T47D (cell line): ENCODE measurements around the gene SLC44A5.
"Not testable (repeated sequence)": the region's sequence is repeated elsewhere in the genome, so short reads cannot be mapped to it uniquely, and the experiment has no call there.

Experiments
- DNase-seq, 2 experiments: peaks; one replicate each; pipeline versions ENCODE4 v3.0.0 to v3.0.0-alpha.2; 2011 to 2012; ENCODE audit warnings: low read depth in 1 of 2, low spot score in 1 of 2
- JUND ChIP-seq: IDR thresholded peaks from 2 replicates; pipeline ENCODE4 v1.6.1; 2012; ENCODE audit warnings: low read depth
- in situ Hi-C: cut with HindIII; loops from 2 replicates; pipeline ENCODE4 v1.10.0; 2016; ENCODE audit warnings: low sequenced_read_pairs, low pct_unique_long_range_greater_than_20kb

The SLC44A5 gene

DNA sequence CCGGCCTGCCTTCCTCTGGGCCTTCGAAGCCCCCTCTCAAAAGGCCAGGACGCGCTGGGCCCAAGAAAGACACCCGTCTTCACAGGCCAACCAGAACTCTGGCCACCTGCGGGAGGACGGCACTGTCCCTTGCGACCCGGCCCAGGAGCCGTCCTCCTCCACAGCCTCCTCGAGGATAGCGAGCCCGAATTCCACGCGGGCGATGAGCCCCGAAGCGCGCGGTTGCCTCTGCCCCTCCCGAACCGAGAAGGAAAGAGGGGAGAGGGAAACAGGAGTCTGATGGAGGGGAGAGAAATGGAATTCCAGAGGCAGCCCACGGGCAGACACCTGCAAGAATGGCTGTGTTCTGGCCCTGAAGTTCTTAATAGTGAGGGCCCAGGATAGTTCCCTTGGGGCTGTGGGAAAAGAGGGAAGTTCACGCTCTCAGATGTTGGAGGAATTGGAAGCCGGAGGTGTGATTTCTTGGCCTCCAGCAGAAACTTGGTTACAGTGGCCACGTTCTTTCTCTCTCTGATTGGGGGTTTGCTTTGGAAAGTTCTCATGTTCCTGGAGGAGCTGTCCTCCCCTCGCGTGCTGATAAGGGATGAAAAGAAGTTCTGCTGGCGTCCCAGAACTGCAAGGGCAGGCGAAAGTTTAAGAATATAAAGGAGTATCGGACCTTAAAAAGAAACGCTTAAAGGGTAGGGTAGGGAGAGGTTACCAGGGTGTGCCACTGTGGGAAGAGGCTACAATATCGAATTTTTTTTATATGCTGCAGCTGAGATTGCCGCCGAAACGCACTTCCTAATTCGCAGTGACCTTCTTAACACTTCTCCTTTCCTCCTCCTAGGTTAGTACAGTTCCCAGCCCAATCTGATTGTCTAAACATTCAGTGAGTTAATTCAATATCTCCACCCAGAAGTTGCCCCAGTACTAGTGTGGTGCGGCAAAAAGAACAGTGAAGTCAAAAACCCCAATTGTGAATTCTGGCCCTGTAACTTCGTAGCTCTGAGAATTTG lies 5.8 kb upstream of the SLC44A5 start:
- TF ChIP-seq JUND, result no peak
- in situ Hi-C loops, result no loop called here
- no peak for DNase-seq

DNA sequence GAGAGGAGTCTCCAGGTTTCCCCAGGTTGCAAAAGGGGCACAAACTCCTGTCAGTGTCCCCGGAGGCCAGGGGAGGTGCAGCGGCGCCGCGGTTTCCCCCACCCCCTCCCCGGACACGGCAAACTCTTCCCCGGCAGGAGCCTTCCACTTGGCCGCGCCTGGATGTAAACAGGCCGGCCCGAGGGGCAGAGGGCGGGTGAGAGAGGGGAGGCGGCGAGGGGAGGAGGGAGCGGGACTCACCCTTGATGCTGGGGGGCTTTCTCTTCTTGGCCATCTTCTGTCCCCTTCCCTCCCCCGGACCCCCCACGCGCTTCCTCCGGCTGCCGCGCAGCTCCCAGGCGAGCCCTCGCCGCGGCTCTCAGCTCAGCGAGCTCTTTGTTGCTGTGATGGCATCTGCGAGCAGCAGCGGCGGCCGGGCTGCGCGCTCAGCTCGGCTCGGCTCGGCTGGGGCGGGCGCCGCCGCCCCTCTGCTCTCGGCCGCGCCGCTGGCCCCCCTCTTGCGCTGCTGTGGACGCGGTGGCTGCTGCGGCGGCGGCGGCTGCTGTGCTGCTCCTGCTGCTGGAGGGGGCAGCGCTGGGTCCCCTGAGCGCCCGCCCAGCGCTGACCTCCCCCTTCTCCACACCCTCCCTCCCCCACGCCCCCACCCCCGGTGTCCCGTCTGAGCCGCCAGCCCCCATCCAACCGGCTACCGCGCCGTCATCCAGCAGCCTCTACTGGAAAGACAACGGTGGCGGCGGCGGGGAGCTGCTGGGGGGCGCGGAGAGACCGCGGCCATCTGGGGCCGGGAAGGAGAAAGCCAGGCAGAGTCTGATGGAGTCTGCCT lies 4.9 kb upstream of the SLC44A5 start:
- TF ChIP-seq JUND, result no peak
- in situ Hi-C loops, result no loop called here
- DNase-seq, result peak; percentile 34 to 63

DNA sequence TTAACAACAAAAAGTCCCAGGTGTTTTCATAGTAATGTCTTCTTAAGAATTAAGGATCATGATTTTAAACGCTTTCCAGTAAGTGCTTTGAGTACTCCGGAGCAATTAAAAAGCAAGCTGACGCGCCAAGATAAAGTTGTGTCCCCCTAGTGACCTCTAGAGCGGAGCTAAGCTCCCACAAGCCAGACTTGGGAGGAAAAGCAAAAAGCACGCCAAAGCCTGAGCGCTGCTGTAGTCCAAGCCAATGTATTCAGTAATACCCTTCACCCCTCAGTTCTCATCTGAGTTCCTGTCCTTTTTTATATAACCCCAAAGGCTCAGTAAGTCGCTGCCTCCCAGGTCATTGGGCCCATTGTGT lies 3.5 kb upstream of the SLC44A5 start:
- no peak for TF ChIP-seq JUND
- in situ Hi-C loops, result no loop called here
- DNase-seq, result no peak

GRCh38 chr1:75613916-75614315 lies 3.0 kb upstream of the SLC44A5 start:
- TF ChIP-seq JUND, result no peak
- in situ Hi-C loops, result no loop called here
- no peak for DNase-seq

DNA sequence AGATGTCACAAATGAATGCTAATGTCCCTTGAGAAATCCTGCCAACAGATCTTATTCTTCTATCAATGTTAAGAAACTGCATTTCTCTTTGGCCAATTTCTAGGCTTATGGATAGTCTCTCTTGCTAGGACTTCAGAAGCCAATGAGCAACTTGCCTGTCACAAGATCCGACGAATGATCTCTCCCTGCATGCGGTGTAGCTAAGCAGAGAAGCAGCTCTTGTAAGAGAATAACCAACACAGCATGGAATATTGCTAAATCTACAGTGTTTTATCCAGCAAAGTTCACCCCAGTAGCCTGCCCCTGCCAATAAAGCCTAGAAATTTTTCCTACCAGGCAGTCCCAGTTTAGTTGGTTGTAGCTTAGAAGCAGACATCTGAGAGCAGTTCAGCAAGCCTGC lies 2.1 kb upstream of the SLC44A5 start:
- in situ Hi-C loops, result no loop called here
- no peak for DNase-seq
- no peak for TF ChIP-seq JUND

DNA sequence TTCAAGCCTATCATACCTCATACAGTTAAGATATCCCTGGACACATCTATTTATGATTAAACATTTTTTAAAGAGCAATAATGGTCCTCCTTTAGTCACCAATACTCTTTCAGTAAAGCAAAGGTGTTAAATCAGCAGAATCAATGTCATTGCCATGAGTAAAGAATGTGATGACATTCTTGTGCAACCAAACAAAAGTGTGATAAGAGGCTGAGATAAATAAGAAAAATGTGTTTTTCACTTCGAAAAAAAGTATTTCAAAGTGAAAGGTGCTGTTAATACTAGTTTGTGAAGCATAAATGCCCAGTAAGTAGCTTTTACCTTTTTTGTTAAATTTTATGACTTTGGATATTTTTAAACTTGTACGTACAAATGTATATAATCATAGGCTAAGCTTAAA lies 8.4 kb downstream of the SLC44A5 start:
- no peak for DNase-seq
- in situ Hi-C loops, result no loop called here

DNA sequence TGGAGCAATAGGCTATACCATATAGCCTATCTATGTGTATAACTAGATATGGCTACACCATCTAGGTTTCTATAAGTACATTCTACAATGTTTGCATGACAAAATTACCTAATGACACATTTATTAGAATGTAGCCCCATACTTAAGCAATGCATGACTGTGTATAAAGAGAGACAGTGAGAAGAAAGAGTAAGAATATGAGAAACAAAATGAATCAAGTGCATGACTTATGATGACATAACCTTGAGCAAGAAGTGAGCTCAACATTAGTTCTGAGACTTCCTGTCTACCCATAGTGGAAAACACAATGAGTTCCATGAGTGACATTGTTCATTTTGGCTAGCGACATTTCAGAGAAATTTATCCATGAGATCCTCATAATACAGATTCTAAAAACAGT lies 10.1 kb downstream of the SLC44A5 start:
- no peak for DNase-seq
- in situ Hi-C loops, result no loop called here

More for the DNA sequence above, 8.4 kb downstream of the SLC44A5 start:
- TF ChIP-seq JUND, result no peak

GRCh38 chr1:75594327-75594726 lies 16.6 kb downstream of the SLC44A5 start:
- in situ Hi-C loops, result no loop called here

More for the DNA sequence above, 10.1 kb downstream of the SLC44A5 start:
- no peak for TF ChIP-seq JUND

GRCh38 chr1:75593457-75593856 lies 17.5 kb downstream of the SLC44A5 start:
- in situ Hi-C loops, DNase-seq: not testable (repeated sequence)

More at GRCh38 chr1:75594327-75594726, 16.6 kb downstream of the SLC44A5 start:
- no peak for TF ChIP-seq JUND
- no peak for DNase-seq

DNA sequence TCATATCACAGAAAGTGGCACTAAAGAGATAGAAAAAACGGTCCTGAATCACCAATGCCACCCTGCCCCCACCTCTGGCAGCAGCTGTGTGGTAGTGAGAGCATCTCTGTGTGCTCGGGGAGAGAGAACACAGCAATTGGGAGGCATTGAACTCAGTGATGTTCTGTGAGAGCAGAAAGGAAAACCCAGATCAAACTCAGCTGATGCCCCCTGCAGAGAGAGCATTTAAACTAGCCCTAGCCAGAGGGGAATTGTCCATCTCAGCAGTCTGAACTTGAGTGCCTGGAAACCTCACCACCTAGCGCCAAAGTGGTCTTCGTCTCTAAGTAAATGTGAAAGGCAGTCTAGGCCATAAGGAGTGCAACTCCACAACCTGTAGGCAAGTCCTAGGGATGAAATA lies 21.3 kb downstream of the SLC44A5 start:
- no peak for DNase-seq
- in situ Hi-C loops, result no loop called here
- no peak for TF ChIP-seq JUND

- no peak for TF ChIP-seq JUND
- DNase-seq, result peak in 1 of 2 experiments; percentile 2
- in situ Hi-C loops, result no loop called here
Observed at GRCh38 chr1:75588779-75589475, 22.0 kb downstream of the SLC44A5 start.

GRCh38 chr1:75587692-75588091 lies 23.2 kb downstream of the SLC44A5 start:
- in situ Hi-C loops, result no loop called here
- no peak for TF ChIP-seq JUND
- no peak for DNase-seq
